Activated T-cell treated with anti-CD3 and anti-CD28 coated beads, Interleukin-2, amount 50 U/mL, for 4 hours (primary cell): ENCODE measurements around the gene APOE. TPM values are rescaled to one million over a fixed set of nuclear protein-coding genes. Genes with fewer than 3 reads are reported as not detected.
"Not testable (repeated sequence)": the region's sequence is repeated elsewhere in the genome, so short reads cannot be mapped to it uniquely, and the experiment has no call there.

Experiments used
- ATAC-seq, 2 donors: fragments of 200-7000 bp; cut with Tn5 transposase; one replicate each; pipeline ENCODE4 v1.10.0; 2021
- DNase-seq: peaks from one replicate; pipeline ENCODE4 v3.0.0-alpha.2; 2020
- H3K27me3 Mint-ChIP-seq: one replicate; pipeline ENCODE4 v1.8.0; 2021; ENCODE audit warnings: low read depth, mixed read lengths
- H3K36me3 Mint-ChIP-seq: one replicate; pipeline ENCODE4 v1.8.0; 2022; ENCODE audit warnings: mixed read lengths; ENCODE audit not compliant: insufficient read depth
- H3K4me1 Mint-ChIP-seq: one replicate; pipeline ENCODE4 v1.8.0; 2021; ENCODE audit warnings: low read depth, mixed read lengths
- H3K4me3 Mint-ChIP-seq: one replicate; pipeline ENCODE4 v1.8.0; 2021; ENCODE audit warnings: mild to moderate bottlenecking, moderate library complexity, mixed read lengths
- H3K9me3 Mint-ChIP-seq: one replicate; pipeline ENCODE4 v1.8.0; 2021; ENCODE audit warnings: mixed read lengths
- total RNA-seq, 3 donors: library from RNA; stranded (reverse); gene quantifications; one replicate each; pipeline ENCODE4 v1.2.1, GENCODE V29; 2021

Gene APOE
- total RNA-seq, 3 donors from 2014 or later: 4.3 to 5.0 (median 4.9) TPM

DNA sequence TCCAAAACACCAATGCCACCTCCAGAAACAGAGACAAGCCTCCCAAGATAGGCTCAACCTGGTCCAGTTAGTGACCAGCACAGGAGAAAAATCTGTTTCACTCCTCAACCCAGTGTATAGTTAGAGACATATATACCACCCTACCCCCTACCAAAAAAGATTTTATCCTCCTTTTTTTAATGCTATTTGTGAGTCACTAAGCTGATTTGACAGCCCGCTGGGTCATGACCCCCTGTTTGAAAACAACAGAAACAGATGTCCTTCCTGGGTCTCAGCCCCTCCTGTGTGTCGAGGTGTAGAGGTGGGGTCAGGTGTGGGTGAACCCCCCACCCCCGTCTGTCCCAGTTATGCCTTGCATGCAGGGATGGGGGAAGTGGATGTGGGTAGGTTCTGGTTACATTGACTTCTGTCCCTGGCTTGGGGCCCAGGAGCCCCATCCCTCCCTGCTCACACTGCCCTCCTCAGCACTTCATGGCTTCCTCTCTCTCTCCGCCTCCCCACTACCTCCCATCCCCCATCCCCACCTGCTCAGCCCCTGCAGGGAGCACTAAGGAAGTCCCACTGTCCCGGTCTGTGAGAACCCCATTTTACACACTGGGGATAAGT, 28.6 kb upstream of the APOE start:
- Mint-ChIP-seq H3K36me3 (no peaks in the 10 kb centered on the region), H3K9me3 (no peaks in the 10 kb centered on the region), H3K4me3 (no peak overlapping the region), H3K27me3 (peaks cover 1% of the 10 kb centered on the region), H3K4me1 (peaks cover 4% of the 10 kb centered on the region)
- ATAC-seq: no peak
- no peak for DNase-seq

DNA sequence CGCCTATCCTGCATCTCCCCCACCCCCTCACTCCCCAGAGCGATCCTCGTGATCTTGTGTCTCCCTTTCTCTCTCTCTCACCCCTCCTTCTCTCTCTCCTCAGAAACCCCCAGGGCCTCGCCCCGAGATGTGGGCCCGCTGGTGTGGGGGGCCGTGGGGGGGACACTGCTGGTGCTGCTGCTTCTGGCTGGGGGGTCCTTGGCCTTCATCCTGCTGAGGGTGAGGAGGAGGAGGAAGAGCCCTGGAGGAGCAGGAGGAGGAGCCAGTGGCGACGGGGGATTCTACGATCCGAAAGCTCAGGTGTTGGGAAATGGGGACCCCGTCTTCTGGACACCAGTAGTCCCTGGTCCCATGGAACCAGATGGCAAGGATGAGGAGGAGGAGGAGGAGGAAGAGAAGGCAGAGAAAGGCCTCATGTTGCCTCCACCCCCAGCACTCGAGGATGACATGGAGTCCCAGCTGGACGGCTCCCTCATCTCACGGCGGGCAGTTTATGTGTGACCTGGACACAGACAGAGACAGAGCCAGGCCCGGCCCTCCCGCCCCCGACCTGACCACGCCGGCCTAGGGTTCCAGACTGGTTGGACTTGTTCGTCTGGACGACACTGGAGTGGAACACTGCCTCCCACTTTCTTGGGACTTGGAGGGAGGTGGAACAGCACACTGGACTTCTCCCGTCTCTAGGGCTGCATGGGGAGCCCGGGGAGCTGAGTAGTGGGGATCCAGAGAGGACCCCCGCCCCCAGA, 27.3 kb upstream of the APOE start:
- H3K27me3 Mint-ChIP-seq: peaks cover 1% of the 10 kb centered on the region

DNA sequence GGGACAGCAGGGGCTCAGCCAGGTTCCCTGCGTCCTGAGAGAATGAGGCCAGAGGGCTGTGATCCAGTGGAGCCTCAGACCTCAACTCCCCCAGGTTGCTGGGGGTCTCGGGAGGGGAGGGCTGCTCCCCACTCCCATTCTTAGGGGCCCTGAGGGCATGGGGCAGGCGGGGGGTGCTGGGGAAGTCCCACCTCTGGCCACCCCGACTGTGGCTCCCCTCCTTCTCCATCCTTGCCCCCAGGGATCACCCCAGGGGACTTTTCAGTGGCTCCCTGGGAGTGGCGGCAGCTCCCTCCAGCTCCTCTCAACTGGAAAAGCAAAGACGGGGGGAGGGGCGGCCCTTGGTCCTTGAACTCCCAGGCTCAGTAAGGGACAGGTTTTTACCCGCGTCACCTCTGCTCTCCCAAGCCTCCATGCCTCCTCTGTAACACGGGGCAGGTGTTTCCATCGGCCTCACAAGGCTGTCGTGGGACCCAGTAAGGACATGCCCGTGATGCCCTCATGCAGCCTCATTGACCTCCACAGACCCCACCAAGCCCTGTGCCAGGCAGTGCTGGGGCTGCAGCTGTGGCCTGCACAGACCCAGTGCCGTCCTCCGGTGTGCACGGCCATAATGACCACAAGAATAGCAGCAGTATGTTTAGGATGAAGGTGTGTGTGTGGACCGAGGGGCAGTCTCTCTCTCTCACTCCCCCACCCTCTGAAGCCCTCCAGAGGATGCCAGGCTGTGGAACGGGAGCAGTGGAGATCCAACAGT, 26.1 kb upstream of the APOE start:
- Mint-ChIP-seq H3K4me1 (peaks cover 4% of the 10 kb centered on the region), H3K27me3 (peaks cover 1% of the 10 kb centered on the region), H3K36me3 (no peaks in the 10 kb centered on the region), H3K9me3 (no peaks in the 10 kb centered on the region), H3K4me3 (no peak overlapping the region)
- ATAC-seq (no peak), DNase-seq (no peak)

More for the DNA sequence above, 27.3 kb upstream of the APOE start:
- no peak overlapping the region for H3K4me3 Mint-ChIP-seq
- DNase-seq (no peak), ATAC-seq (no peak)
- H3K36me3 Mint-ChIP-seq: no peaks in the 10 kb centered on the region
- H3K9me3 Mint-ChIP-seq: no peaks in the 10 kb centered on the region
- H3K4me1 Mint-ChIP-seq: peaks cover 4% of the 10 kb centered on the region

DNA sequence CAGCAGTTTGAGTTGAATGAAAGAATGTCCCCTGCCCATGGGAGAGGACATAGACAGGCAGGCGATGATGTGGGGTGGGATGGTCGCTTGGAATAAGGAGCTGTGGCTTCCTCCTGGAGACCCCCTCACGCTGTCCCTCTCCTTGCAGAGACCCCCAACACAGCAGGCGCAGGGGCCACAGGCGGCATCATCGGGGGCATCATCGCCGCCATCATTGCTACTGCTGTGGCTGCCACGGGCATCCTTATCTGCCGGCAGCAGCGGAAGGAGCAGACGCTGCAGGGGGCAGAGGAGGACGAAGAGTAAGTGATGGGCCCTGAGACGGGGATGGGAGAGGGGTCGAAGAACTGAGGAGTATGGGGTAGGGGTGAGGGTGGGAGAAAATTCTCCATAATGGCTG, 23.5 kb upstream of the APOE start:
- DNase-seq (no peak), ATAC-seq (no peak)
- Mint-ChIP-seq H3K27me3 (peaks cover 1% of the 10 kb centered on the region), H3K4me1 (peaks cover 3% of the 10 kb centered on the region), H3K4me3 (no peak overlapping the region), H3K36me3 (no peaks in the 10 kb centered on the region), H3K9me3 (no peaks in the 10 kb centered on the region)

DNA sequence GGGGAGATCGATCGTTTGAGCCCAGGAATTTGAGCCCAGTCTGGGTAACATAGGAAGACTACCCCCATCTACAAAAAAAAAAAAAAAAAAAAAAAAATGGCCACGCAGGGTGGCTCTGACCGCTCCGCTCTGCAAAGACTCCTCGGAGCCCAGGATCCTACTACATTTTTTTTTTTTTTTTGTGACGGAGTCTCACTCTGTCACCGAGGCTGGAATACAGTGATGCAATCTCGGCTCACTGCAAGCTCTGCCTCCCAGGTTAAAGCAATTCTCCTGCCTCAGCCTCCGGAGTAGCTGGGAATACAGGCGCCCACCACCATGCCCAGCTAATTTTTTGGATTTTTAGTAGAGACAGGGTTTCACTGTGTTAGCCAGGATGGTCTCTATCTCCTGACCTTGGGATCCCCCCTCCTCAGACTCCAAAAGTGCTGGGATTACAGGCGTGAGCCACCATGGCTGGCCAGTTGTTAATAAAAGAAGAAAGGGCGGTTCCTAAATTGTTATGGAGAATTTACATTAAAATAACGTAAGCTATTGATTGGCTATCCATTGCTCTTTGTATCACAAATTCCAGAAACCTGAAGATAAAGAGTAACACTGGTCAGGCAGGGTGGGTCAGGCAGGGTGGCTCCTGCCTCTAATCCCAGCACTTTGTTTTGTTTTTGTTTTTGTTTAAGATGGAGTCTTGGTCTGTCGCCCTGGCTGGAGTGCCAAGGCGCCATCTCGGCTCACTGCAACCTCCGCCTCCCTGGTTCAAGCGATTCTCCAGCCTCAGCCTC, 22.8 kb upstream of the APOE start:
- ATAC-seq, H3K4me1 Mint-ChIP-seq, H3K9me3 Mint-ChIP-seq, H3K36me3 Mint-ChIP-seq, H3K27me3 Mint-ChIP-seq, H3K4me3 Mint-ChIP-seq, DNase-seq: not testable (repeated sequence)

DNA sequence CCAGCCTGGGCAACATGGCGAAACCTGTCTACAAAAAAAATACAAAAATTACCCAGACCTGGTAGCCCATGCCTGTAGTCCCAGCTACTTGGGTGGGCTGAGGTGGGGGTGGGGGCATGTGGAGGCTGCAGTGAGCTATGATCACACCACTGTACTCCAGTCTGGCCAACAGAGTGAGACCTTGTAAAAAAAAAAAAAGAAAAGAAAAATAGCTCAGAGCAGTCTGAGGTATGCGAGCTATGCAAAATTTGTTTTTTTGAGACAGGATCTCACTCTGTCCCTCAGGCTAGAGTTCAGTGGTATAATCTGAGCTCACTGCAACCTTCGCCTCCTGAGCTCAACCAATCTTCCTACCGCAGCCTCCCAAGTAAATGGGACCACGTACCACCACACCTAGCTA, 21.7 kb upstream of the APOE start:
- peaks cover 1% of the 10 kb centered on the region for H3K27me3 Mint-ChIP-seq

DNA sequence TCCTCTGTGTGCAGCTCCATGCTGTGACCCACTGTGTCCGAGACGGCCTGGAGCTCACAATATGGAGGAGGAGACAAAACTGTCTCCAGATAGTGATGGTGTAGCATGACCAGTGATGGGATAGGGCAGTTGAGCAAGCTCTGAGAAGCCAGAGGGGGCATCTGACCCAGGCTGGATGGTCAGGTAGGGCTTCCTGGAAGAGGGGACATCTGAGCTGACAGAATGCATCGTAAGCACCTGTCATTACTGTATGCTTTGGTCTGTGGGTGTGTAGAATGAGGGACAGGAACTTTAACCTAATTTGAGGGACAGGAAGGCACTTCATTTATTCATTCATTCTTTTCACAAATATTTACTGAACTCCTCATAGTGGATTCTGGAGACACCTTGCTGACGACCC, 21.0 kb upstream of the APOE start:
- Mint-ChIP-seq H3K36me3 (no peaks in the 10 kb centered on the region), H3K4me3 (no peak overlapping the region), H3K4me1 (peaks cover 3% of the 10 kb centered on the region), H3K27me3 (peaks cover 1% of the 10 kb centered on the region), H3K9me3 (no peaks in the 10 kb centered on the region)
- no peak for DNase-seq
- ATAC-seq: no peak

More for the DNA sequence above, 21.7 kb upstream of the APOE start:
- no peaks in the 10 kb centered on the region for H3K36me3 Mint-ChIP-seq
- no peak overlapping the region for H3K4me3 Mint-ChIP-seq
- no peak for DNase-seq
- H3K9me3 Mint-ChIP-seq: no peaks in the 10 kb centered on the region
- no peak for ATAC-seq
- peaks cover under 1% of the 10 kb centered on the region for H3K4me1 Mint-ChIP-seq

DNA sequence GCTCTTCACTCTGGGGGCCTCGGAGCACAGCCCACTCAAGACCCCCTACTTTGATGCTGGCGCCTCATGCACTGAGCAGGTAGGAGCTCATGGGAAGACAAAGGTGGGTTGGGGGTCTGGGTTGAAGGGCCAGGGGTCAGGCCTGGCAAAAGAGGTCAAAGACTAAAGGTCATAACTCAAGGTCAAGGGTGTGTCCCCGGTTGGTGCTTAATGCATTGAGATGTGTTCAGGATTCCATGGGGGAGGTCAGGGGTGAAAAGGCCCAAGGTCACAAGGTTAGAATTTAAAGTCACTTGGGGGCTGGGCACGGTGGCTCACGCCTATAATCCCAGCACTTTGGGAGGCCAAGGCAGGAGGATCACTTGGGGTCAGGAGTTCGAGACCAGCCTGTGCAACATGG, 19.5 kb upstream of the APOE start:
- Mint-ChIP-seq H3K4me3 (no peak overlapping the region), H3K9me3 (no peaks in the 10 kb centered on the region), H3K4me1 (peaks cover 7% of the 10 kb centered on the region), H3K27me3 (peaks cover under 1% of the 10 kb centered on the region), H3K36me3 (no peaks in the 10 kb centered on the region)
- DNase-seq: no peak
- no peak for ATAC-seq

DNA sequence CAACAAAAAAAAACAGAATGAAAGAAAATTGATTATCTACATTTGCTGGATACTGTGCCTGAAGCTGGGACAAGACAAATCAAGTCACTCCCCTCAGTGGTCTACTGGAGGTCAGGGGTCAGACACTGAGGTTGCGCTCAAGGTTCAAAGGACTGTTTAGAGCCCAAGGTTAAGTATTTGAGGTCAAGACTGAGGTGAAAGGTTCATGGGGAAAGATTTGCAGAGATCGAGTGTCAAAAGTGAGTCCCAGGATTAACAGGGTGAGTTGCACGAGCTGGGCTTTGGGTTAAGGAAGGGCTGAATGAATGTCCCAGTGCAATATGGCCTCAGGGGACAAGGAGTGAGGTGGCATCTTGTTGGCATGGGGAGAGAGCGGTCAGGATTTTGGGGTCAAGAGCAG, 17.9 kb upstream of the APOE start:
- H3K4me1 Mint-ChIP-seq: peaks cover 18% of the 10 kb centered on the region
- H3K9me3 Mint-ChIP-seq: no peaks in the 10 kb centered on the region
- peaks cover 8% of the 10 kb centered on the region for H3K36me3 Mint-ChIP-seq
- no peak overlapping the region for H3K4me3 Mint-ChIP-seq
- no peaks in the 10 kb centered on the region for H3K27me3 Mint-ChIP-seq
- DNase-seq (no peak), ATAC-seq (no peak)

DNA sequence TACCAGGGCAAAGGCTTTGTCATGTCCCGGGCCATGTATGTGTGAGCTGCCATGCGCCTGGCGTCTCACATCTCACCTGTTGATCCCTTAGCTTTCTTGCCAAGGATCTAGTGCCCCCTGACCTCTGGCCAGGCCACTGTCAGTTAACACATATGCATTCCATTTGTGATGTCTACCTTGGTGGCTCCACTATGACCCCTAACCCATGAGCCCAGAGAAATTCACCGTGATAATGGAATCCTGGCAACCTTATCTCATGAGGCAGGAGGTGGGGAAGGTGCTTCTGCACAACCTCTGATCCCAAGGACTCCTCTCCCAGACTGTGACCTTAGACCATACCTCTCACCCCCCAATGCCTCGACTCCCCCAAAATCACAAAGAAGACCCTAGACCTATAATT, 17.3 kb upstream of the APOE start:
- H3K9me3 Mint-ChIP-seq, H3K27me3 Mint-ChIP-seq, H3K4me3 Mint-ChIP-seq, ATAC-seq, DNase-seq: not testable (repeated sequence)
- H3K36me3 Mint-ChIP-seq: peaks cover 15% of the 10 kb centered on the region
- H3K4me1 Mint-ChIP-seq: peaks cover 24% of the 10 kb centered on the region

DNA sequence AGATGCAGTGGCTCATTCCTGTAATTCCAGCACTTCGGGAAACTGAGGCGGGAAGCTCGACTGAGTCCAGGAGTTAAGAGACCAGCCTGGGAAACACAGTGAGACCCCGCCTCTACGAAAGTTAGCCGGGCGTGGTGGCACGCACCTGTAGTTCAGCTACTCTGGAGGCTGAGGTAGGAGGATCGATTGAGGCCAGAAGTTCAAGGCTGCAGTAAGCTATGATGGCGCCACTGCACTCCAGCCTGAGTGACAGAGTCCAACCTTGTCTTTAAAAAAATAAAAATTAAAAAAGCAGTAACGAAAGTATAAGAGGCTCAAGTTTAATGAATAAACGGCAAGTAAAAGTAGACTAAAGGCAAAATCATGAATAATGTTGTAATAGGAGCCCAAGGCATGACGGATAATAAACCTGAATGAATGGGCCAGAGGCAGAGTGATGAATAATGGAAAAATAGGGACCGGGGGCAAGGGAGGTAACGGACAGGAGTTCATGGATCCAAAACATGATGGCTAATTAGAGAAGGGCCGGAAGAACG, 15.7 kb upstream of the APOE start:
- peak overlapping the region; percentile 76 for H3K4me3 Mint-ChIP-seq
- DNase-seq (no peak), ATAC-seq (no peak)
- no peaks in the 10 kb centered on the region for H3K9me3 Mint-ChIP-seq
- no peaks in the 10 kb centered on the region for H3K27me3 Mint-ChIP-seq
- peaks cover 25% of the 10 kb centered on the region for H3K36me3 Mint-ChIP-seq
- peaks cover 28% of the 10 kb centered on the region for H3K4me1 Mint-ChIP-seq

DNA sequence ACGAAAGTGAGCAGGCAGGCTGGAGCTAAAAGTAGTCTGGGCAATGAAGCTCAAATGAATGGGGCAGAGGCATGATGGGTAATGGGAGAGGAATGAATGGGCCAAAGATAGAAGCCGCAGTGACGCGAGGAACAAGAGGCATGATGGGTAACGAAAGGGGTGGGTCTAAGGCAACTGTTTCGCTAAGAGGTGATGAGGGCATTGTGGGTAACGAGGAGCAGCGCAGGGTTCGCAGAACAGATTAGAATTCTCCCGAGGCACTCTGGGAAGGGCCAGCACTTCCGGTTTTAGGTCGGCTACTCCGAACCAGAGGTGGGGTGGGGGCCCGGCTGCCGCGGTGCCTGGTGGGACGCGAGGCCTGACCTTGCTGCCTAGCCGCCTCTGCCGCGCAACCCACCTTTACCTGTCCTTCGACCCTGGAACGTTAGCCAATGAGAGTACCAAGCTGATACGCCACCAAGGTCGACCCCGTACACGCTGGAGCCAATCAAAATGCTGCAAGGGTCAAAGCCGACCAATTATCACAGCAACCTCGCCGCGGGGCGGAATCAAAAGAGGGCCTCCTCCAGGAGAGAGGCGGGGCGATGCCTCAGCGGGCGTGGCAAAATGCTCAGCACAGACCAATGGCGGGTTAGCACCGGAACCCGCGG, 15.1 kb upstream of the APOE start:
- DNase-seq (no peak), ATAC-seq (peak; percentile 84 to 85)
- Mint-ChIP-seq H3K4me3 (peak overlapping the region; percentile 76), H3K27me3 (no peaks in the 10 kb centered on the region), H3K9me3 (no peaks in the 10 kb centered on the region), H3K36me3 (peaks cover 28% of the 10 kb centered on the region), H3K4me1 (peaks cover 28% of the 10 kb centered on the region)

DNA sequence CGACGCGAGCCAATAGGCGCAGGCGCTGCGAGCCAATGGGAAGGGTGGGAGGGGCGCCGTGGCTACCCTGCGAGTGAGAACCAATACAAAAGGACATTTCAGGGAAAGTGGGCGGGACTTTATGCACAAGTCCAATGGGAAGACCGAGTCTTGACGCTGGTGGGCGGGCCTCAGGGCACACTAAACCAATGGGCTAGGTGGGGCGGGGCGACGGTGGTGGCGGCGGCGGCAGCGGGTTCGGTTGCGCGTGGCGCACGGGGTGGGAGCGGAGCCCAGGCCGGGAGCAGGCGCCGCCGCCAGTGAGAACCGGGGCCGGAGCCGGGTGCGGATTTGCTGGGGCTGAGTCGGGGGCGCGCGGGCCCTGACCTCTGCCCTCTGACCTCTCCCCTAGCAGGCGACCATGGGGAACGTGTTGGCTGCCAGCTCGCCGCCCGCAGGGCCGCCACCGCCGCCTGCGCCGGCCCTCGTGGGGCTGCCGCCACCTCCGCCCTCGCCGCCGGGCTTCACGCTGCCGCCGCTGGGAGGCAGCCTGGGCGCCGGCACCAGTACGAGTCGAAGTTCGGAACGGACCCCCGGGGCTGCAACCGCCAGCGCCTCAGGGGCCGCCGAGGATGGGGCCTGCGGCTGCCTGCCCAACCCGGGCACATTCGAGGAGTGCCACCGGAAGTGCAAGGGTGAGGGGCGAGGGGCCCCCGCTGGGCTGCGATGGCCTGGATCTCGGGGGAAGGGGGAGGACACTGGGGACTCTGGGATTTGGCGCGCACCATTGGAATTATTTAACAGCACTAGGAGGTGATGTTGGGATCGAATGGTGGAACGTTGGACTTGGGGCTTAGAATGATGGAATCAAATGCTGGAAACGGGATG, 14.3 kb upstream of the APOE start, which contains the start of gene TOMM40:
Gene TOMM40 (plus strand): TSS at position 239 of the 867 bp plus-strand sequence. CDS start 162 bp downstream, at position 401.
- Mint-ChIP-seq H3K36me3 (peaks cover 34% of the 10 kb centered on the region), H3K4me1 (peaks cover 28% of the 10 kb centered on the region), H3K9me3 (no peaks in the 10 kb centered on the region), H3K27me3 (no peaks in the 10 kb centered on the region), H3K4me3 (peak within 1 kb of the TSS; percentile 94)
- DNase-seq (peak; percentile 100), ATAC-seq (peak in 1 of 2 donors; percentile 73)
